OCI-LY7 (cell line): ENCODE data around the gene LOXHD1.

Source experiments
- EZH2phosphoT487 ChIP-seq: fragments of 200-600 bp; sonication (generic); IDR thresholded peaks from 2 replicates; pipeline ENCODE4 v1.6.1; 2018; ENCODE audit warnings: low read depth, borderline replicate concordance, mild to moderate bottlenecking, mixed run types, antibody characterized with exemption, low read length, moderate library complexity, mixed read lengths
- TF ChIP-seq, protein P1 (sequence below): fragments of 200-600 bp; sonication (generic); conservative IDR thresholded peaks from 2 replicates; pipeline ENCODE4 v1.5.1; 2014; ENCODE audit warnings: mild to moderate bottlenecking, antibody characterized with exemption, low read length, moderate library complexity, mixed read lengths

DNA sequence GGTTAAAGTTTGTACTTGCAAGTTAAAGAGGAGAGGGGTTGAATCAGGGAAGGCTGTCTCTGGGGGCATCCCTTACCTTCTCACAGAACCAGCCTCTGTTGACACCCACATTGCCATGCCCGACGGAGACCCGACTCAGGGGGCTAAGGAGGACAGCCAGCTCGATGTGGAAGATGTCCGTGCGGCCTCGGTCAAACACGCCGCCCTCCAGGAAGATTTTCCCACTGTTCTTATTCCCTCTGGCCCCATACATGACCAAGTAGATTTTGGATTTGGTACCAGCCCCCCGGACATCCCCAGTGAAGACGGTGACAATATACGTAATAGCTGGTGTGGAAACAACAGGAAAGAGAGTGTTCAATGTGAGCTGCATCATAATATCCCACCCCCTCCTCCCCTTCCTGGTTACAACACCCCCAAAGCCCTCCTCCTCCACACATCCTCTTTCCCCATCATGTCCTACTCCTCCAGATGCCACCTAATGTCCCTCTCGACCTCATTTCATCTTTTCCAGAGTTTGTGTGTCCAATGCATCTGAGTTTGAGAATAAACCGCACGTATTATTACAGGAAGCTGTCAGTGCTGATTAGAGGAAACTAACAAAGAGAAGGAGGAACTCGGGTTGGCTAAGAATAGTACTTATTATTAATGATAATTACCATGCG, 55.7 kb downstream of the LOXHD1 start:
- TF ChIP-seq, protein P1, sequence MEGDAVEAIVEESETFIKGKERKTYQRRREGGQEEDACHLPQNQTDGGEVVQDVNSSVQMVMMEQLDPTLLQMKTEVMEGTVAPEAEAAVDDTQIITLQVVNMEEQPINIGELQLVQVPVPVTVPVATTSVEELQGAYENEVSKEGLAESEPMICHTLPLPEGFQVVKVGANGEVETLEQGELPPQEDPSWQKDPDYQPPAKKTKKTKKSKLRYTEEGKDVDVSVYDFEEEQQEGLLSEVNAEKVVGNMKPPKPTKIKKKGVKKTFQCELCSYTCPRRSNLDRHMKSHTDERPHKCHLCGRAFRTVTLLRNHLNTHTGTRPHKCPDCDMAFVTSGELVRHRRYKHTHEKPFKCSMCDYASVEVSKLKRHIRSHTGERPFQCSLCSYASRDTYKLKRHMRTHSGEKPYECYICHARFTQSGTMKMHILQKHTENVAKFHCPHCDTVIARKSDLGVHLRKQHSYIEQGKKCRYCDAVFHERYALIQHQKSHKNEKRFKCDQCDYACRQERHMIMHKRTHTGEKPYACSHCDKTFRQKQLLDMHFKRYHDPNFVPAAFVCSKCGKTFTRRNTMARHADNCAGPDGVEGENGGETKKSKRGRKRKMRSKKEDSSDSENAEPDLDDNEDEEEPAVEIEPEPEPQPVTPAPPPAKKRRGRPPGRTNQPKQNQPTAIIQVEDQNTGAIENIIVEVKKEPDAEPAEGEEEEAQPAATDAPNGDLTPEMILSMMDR: no peak
- no peak for TF ChIP-seq EZH2phosphoT487
